Thyroid gland (tissue), 4 donors: ENCODE measurements around the gene ERMP1.

Source experiments
- POLR2A ChIP-seq, 2 donors: fragments of 450-650 bp; IDR thresholded peaks; one replicate each; pipeline ENCODE4 v1.6.1; 2017; ENCODE audit warnings: antibody characterized with exemption in 2 of 2, mild to moderate bottlenecking in 2 of 2, moderate library complexity in 1 of 2
- TF ChIP-seq, protein P1 (sequence below), 6 experiments: fragments of 200-600 bp in 3 of 6; fragments of 450-650 bp in 3 of 6; sonication (generic) in 3 of 6; IDR thresholded peaks; one replicate each; pipeline ENCODE4 v1.5.1; 2016 to 2019; ENCODE audit warnings: antibody characterized with exemption in 6 of 6, mild to moderate bottlenecking in 2 of 6, inconsistent platforms in 1 of 6, moderate library complexity in 1 of 6

DNA sequence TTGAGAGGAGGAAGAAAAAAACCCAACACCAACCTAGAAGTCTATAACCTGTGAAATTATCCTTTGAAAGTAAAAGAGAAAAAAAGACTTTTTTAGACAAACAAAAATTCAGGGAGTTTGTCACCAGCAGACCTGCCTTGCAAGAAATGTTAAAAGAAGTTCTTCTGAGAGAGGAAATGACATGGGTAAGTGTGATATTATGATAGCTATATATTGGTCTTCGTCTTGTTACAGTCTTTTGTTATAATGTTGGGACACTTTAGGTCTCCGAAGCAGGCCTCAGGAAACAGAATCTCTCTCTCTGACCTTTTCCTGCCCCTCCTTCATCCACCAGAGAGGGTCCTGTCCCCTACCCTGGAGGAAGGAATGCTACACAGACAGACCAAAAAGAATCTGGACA is 41.1 kb upstream of the ERMP1 start:
- TF ChIP-seq, protein P1, sequence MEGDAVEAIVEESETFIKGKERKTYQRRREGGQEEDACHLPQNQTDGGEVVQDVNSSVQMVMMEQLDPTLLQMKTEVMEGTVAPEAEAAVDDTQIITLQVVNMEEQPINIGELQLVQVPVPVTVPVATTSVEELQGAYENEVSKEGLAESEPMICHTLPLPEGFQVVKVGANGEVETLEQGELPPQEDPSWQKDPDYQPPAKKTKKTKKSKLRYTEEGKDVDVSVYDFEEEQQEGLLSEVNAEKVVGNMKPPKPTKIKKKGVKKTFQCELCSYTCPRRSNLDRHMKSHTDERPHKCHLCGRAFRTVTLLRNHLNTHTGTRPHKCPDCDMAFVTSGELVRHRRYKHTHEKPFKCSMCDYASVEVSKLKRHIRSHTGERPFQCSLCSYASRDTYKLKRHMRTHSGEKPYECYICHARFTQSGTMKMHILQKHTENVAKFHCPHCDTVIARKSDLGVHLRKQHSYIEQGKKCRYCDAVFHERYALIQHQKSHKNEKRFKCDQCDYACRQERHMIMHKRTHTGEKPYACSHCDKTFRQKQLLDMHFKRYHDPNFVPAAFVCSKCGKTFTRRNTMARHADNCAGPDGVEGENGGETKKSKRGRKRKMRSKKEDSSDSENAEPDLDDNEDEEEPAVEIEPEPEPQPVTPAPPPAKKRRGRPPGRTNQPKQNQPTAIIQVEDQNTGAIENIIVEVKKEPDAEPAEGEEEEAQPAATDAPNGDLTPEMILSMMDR (IDR thresholded peaks at IDR 0.05): no peak
- no peak for TF ChIP-seq POLR2A (IDR thresholded peaks at IDR 0.05)
